Smooth muscle cell of the brain vasculature (primary cell): Measurements from ENCODE around the gene JAKMIP2.
"Not testable (repeated sequence)": the region's sequence is repeated elsewhere in the genome, so short reads cannot be mapped to it uniquely, and the experiment has no call there.

Source experiments
- DNase-seq: peaks from one replicate; pipeline ENCODE4 v3.0.0-alpha.2; 2012; ENCODE audit warnings: low read depth, low spot score

The JAKMIP2 gene

GRCh38 chr5:147782110-147783028 is at the start of gene JAKMIP2:
Gene JAKMIP2 (minus strand): TSS chr5:147782728. CDS start chr5:147671806, 110,922 bp downstream.
- DNase-seq, result peak; percentile 69

- DNase-seq, result no peak
Measured at GRCh38 chr5:147831465-147831864, 48.9 kb upstream of the JAKMIP2 start, which contains the start of gene SPINK1. Gene SPINK1 (minus strand): TSS chr5:147831671. CDS start chr5:147831577, 94 bp downstream.

- DNase-seq, result no peak
Measured at GRCh38 chr5:147830035-147830434, 47.5 kb upstream of the JAKMIP2 start.

DNA sequence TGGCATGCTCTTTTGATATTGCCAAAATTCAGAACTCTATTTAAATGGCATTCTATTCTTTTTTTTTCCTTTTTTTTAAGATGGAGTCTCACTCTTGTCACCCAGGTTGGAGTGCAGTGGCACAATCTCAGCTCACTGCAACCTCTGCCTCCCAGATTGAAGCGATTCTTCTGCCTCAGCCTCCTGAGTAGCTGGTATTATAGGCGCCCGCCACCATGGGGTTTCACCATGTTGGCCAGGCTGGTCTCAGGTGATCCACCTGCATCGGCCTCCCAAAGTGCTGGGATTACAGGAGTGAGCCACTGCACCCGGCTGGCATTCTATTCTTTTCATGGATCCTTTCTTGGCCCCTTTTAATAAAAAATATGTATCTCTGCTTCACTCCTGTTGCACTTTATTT is 44.5 kb upstream of the JAKMIP2 start:
- DNase-seq, result not testable (repeated sequence)

DNA sequence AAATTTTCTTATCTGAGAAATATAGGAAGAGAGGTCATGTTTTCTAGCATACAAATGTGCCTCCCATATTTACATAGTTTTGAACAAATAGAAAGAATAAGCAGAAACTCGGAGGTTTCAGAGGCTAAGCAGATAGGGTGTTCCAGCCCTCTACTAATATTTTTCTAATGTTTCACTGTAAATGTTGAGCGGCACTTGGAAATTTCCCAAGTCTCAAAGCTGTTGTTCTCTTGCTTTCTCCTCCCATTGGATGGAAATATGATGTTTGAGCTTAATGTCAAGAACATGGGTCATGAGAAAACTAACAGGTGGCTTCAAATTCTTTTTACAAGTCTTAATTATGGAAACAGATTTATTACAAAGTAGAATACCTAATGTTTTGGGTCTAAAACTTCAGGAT is 43.8 kb upstream of the JAKMIP2 start:
- DNase-seq, result no peak

- DNase-seq, result peak; percentile 40
Measured at GRCh38 chr5:147822686-147823491, 40.4 kb upstream of the JAKMIP2 start.

- DNase-seq, result not testable (repeated sequence)
Measured at GRCh38 chr5:147822222-147822621, 39.7 kb upstream of the JAKMIP2 start.

DNA sequence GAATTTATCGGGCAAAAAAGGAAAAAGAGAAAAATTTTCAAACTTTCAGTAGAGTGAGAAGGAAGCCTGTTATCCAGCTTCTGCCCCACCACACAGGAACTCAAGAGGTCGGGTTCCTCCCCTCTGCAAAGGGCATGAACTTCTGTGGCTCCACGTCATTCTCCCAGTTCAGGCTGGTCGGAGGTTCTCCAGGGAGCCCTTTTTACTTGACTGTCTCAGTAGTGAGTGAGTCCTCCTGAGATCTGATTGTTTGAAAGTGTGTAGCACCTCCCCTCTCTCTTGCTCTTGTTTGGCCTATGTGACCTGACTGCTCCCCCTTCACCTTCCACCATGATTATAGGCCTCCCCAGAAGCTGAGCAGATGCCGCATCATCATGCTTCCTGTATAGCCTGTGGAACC is 39.2 kb upstream of the JAKMIP2 start:
- DNase-seq, result no peak

DNA sequence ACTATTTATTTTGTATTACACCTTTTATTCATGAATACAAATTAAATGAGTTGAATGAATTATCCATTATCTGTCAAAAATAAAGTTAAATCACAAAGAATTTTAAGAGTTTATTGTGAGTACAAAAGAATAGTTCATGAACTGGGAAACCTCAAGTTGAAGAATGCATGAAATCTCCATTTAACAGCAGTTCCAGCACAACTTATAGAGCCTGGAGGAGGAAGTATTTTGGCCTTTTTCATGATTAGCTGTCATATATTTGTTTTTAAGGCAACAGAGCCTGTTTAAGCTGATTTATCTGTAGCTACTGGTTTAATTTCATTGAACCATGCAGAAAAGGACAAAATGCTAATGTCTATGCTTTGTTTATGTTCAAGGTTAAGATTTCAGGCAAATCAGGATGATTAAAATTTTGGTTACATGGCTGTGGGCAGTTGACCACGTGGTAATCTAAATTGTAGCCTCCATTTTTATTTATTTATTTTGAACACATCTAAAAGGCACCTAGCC is 36.8 kb upstream of the JAKMIP2 start:
- DNase-seq, result no peak

- DNase-seq, result no peak
Measured at GRCh38 chr5:147818290-147818689, 35.8 kb upstream of the JAKMIP2 start.

- no peak for DNase-seq
Measured at GRCh38 chr5:147813696-147814095, 31.2 kb upstream of the JAKMIP2 start.

DNA sequence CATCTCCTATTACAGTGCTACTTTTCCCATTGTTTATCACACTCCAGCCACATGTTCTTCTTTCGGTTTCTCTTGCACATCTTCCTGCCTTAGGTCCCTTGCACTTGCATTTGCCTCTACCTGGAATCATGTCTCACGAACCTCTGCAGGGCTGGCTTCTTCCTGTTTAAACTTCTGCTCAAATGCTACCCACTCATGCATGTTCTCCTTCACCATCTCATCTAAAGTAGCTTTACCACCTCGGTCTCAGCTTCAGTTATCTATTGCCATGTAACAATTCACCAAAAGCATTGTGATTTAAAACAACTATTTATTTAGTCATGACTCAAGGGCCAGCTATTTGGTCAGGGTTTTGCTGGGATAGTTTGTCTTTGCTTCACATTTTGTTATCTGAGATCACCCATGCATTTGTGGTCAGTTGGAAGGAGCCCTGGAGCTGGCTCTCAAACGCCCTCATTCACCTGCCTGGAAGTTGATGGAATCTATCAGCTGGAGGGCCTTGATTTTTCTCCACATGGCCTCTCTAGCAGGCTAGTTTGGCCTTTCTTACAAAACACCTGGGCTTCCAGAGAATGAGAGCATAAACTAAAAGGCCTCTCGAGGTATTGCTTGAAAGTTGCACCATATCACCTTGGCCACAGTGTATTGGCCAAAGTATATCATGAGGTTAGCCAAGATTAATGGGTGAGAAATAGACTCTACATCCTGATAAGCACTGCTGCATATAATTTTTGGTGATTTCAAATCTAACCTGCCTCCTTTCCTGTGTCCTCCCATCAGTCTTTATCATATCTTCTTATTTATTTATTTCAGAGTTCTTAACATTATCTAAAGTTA is 27.5 kb upstream of the JAKMIP2 start:
- DNase-seq, result no peak

GRCh38 chr5:147805030-147805454 is 22.5 kb upstream of the JAKMIP2 start:
- DNase-seq, result no peak

DNA sequence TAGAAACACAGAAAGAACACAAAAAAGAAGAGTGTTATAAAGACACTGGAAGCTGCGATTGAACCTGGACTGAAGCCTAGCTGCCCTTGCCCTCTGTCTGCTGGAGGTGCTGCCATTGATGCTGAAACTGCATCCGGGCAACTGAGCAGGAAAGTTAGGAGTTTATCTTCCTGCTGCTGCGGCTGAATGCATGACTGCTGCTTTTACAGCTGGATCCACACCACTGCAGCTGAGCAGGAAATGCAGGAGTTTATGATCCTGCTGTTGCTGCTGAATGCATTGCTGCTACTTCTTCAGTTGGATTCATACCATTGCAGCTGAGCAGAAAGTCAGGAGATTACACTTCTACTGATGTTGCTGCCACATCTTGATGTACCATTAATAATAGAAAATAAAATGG is 21.8 kb upstream of the JAKMIP2 start:
- DNase-seq, result no peak

- DNase-seq, result no peak
Measured at GRCh38 chr5:147803926-147804325, 21.4 kb upstream of the JAKMIP2 start.

- DNase-seq, result not testable (repeated sequence)
Measured at GRCh38 chr5:147803161-147803560, 20.6 kb upstream of the JAKMIP2 start.

GRCh38 chr5:147801461-147801860 is 18.9 kb upstream of the JAKMIP2 start:
- DNase-seq, result no peak

GRCh38 chr5:147800491-147800890 is 18.0 kb upstream of the JAKMIP2 start:
- DNase-seq, result no peak

DNA sequence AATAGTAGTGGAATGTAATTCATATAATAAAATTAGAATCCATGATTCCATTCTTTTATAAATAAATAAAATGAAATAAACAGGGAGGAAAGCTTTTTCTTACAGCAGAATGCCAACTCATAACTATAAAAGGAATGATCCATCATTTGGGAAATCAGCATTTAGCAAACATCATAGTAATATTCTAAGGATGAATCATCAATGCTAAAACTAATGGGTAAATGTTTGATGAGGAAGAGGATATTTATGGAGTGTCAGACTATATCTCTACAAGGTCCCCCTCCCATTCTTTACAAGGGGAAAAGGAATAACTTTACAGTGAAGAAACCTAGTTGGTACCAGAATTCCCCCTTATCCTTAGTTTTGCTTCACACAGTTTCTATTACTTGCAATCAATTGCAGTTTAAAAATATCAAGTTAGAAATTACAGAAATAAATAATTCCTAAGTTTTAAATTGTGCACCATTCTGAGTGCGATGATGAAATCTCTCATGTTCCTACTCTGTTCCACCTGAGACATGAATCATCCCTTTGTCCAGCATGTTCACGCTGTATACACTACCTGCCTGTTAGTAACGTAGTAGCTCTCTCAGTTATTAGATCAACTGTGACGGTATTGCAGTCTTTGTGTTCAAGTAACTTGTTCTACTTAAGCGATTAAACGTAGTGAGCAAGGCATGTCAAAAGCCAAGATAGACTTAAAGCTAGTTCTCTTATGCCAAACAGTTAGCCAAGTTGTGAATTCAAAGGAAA is 14.2 kb upstream of the JAKMIP2 start:
- DNase-seq, result no peak

DNA sequence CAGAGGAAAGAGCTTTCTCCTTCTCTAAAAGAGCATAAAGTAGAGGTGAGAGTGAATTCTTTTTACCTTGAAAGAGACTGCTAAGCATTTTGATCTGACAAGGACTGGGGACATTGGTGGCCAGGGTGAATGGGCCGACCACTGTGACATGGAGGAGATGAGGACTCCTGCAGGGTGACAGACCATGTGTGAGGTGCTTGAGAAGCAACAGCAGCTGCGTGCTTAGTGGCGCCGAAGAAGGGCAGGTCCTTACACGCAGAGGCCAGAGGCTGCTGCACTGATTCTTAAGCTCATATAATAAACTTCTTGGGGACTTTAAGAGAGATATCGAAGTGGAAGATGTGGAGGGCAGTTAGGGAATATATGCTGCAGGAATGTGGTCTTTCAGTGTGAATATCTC is 8.7 kb upstream of the JAKMIP2 start:
- no peak for DNase-seq

GRCh38 chr5:147789820-147790219 is 7.3 kb upstream of the JAKMIP2 start:
- no peak for DNase-seq
